Measurements from ENCODE around the gene USP11.

DNA sequence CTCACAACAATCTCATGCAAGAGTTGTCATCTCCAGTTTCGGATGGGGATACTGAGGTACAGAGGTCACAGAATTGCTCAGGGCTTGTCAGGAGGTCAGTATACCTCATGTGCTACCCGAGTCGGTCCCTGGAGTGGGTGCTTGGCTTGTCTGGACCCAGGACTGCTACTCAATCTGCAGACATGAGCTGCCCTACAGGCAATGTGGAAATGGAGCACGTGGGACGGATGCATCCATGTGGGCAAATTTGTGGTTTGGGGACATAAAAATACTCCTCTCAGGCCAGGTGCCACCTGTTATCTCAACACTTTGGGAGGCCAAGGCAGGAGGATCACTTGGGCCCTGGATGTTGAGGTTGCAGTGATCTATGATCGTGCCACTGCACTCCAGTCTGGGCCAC is 15.8 kb downstream of the USP11 start:
- TF ChIP-seq, protein P1, sequence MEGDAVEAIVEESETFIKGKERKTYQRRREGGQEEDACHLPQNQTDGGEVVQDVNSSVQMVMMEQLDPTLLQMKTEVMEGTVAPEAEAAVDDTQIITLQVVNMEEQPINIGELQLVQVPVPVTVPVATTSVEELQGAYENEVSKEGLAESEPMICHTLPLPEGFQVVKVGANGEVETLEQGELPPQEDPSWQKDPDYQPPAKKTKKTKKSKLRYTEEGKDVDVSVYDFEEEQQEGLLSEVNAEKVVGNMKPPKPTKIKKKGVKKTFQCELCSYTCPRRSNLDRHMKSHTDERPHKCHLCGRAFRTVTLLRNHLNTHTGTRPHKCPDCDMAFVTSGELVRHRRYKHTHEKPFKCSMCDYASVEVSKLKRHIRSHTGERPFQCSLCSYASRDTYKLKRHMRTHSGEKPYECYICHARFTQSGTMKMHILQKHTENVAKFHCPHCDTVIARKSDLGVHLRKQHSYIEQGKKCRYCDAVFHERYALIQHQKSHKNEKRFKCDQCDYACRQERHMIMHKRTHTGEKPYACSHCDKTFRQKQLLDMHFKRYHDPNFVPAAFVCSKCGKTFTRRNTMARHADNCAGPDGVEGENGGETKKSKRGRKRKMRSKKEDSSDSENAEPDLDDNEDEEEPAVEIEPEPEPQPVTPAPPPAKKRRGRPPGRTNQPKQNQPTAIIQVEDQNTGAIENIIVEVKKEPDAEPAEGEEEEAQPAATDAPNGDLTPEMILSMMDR (IDR thresholded peaks at IDR 0.05; ENCODE audit: low read length), result no peak
- TF ChIP-seq EZH2 (IDR thresholded peaks at IDR 0.05; ENCODE audit: borderline replicate concordance, low read length), result no peak
